A204.1 (cell line): ENCODE measurements around the gene PPP6C.
"Not testable (repeated sequence)": the region's sequence is repeated elsewhere in the genome, so short reads cannot be mapped to it uniquely, and the experiment has no call there.

Experiments
- FAIRE-seq: peaks from 2 replicates; lab custom pipeline; 2012; peaks lifted over from hg19 to GRCh38; lab: Jason Lieb, UNC

Gene PPP6C

GRCh38 chr9:125189361-125190289 lies at the start of gene PPP6C:
TSS of gene PPP6C (minus strand) at chr9:125189803. CDS start at chr9:125189718, 85 bp downstream.
- FAIRE-seq = no peak

DNA sequence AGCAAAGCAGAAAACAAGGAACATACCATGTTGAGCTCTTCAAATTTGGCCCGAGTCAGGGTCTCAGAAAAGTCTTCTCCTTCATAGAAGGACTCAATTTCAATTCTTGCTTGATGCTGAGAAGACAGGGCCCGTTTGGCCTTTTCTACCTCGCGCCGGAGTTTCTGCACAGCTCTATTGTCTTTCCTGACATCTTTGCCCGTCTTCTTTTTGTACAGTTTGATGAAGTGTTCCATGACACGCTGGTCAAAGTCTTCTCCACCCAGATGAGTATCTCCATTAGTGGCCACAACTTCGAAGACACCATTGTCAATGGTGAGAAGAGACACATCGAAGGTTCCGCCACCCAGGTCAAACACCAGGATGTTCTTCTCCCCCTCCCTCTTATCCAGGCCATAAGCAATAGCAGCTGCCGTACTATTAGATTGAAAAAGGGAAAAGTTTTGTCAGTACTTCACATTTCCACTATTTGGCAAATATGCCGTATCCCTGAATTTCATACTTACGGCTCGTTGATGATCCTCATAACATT lies 49.4 kb upstream of the PPP6C start:
- no peak for FAIRE-seq

DNA sequence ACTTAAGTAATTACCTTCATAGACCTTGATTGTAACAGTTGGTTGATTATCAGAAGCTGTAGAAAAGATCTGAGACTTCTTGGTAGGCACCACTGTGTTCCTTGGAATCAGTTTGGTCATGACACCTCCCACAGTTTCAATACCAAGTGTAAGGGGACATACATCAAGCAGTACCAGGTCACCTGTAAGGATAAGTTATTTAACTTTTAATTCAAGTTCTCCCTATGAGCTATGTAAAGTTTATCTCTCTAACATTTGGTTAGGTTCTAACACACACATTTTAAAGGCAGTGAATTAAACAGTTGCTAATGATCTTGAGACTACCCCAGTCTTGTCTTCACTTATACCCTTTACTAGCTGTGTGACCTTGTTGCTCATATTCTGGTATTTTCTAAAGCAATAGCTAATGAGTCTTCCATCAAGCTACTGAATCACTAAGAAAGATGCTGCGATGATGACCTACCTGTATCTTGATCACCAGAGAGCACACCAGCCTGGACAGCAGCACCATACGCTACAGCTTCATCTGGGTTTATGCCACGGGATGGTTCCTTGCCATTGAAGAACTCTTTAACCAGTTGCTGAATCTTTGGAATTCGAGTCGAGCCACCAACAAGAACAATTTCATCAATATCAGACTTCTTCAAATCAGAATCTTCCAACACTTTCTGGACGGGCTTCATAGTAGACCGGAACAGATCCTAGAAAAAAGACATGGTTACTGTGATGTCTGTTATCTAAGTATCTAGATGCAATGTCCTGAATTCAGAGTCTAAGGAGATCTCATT lies 48.7 kb upstream of the PPP6C start:
- no peak for FAIRE-seq

DNA sequence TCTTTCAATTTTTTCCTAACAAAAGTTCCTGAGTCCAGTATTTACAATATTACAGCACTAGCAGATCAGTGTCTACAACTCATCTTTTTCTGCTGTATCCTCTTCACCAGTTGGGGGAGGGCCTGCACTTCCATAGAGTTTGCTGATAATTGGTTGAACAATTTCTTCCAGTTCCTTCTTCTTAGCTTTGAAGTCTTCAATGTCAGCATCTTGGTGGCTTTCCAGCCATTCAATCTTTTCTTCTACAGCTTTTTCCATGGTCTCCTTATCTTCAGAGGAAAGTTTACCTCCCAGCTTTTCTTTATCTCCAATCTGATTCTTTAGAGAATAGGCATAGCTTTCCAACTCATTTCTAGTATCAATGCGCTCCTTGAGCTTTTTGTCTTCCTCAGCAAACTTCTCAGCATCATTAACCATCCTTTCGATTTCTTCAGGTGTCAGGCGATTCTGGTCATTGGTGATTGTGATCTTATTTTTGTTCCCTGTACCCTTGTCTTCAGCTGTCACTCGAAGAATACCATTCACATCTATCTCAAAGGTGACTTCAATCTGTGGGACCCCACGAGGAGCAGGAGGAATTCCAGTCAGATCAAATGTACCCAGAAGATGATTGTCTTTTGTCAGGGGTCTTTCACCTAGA lies 47.0 kb upstream of the PPP6C start:
- not testable (repeated sequence) for FAIRE-seq

DNA sequence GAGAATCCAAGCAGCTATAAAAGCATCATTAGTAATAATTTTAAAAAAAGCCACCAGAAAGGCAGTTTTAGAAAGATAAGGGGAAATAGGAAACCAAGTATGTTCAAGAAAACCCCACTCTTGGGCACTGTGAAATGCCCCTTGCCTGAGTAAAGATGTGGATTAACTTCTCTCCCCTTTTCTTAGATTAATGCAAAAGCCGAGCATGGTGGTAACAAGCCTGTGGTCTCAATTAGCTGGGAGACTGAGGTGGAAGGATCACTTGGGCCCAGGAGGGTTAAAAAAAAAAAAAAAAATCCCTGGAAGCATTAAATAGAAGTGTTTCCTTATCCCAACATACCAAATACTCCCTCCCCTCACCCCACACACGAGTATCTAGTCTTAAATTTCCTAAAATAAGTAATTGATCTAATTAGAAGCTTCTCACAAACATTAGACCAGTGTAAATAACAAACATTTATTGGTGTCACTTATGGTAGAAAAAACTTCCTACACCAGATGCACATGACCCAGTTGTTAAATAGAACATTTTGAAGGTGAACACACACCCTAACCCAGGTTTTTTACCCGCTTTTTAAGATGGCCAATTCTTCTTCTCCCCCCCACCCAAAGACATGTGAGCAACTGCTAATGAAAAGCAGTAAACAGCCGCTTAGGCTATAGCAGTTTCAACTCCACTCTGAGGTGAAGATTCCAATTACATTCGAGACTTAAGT lies 46.4 kb upstream of the PPP6C start:
- no peak for FAIRE-seq

- FAIRE-seq = not testable (repeated sequence)
These were observed 44.5 kb upstream of the PPP6C start for GRCh38 chr9:125234099-125234498.

DNA sequence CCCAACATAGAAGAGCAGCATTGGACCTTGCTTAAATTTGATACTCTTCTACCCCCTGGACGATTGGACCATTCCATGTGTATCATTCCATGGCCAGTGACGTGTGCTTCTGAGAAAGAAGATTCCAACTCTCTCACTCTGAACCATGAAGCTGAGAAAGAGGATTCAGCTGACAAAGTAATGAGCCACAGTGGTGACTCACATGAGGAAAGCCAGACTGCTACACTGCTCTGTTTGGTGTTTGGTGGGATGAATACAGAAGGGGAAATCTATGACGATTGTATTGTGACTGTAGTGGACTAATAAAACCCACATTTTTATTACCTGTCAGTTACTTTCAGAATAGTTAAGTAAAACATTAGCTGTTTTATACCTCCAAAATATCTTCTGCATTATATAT lies 44.1 kb upstream of the PPP6C start:
- FAIRE-seq = no peak

GRCh38 chr9:125227761-125228160 lies 38.2 kb upstream of the PPP6C start:
- no peak for FAIRE-seq

- not testable (repeated sequence) for FAIRE-seq
These were observed 35.3 kb upstream of the PPP6C start for GRCh38 chr9:125224858-125225257.

GRCh38 chr9:125218621-125219020 lies 29.0 kb upstream of the PPP6C start:
- no peak for FAIRE-seq

DNA sequence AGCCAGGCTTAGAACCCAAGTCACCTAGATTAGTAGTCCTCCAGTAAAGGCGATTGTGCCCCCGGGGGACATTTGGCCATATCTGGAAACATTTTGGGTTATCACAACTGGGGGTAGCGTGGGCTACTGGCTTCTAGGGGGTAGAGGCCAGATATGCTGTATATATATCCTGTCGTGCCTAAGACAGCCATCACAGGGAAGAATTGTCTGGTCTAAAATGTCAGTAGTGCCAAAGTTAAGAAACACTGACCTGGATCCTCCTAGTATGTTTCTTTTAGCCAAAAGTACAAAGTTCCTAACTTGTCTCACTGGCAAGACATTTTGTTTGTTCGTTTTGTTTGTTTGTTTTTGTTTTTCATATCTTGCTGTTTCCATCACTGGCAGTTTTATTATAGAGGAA lies 24.6 kb upstream of the PPP6C start:
- FAIRE-seq = no peak

- FAIRE-seq = no peak
These were observed 14.9 kb upstream of the PPP6C start for GRCh38 chr9:125204477-125204876.

DNA sequence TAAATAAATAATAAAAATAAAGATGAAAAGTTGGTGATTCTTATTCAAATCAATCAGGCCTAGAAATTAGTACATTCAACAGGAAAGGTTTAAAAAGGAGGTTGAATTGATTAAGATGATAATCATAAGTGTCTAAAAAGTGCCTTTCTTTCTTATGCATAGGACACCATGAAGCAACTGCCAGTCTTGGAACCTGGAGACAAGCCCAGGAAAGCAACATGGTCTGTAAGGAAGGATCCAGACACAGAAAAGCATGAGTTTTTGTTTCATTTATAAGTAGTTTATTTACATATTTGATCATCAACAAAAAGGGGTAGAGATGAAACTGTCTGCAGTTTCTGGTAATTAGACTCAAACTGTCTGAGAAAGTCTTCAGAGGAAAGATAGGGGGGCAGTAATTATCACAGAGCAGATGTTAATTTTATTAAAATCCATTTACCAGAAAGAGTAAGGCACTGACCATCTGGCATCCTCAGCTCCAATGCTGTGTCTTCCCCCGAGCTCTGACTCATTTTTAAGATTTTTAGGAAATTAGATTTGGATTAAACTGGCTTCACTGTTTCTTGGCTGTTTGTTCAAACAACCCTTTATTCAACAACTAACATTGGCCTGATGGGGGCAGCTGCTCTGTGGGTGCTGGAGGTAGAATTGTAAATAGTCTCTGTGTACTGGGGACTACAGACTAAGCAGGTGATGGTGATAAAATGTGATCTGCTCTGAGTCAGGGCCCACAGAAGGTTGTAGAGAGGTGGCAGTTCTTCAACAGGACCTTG lies 13.4 kb upstream of the PPP6C start:
- no peak for FAIRE-seq

DNA sequence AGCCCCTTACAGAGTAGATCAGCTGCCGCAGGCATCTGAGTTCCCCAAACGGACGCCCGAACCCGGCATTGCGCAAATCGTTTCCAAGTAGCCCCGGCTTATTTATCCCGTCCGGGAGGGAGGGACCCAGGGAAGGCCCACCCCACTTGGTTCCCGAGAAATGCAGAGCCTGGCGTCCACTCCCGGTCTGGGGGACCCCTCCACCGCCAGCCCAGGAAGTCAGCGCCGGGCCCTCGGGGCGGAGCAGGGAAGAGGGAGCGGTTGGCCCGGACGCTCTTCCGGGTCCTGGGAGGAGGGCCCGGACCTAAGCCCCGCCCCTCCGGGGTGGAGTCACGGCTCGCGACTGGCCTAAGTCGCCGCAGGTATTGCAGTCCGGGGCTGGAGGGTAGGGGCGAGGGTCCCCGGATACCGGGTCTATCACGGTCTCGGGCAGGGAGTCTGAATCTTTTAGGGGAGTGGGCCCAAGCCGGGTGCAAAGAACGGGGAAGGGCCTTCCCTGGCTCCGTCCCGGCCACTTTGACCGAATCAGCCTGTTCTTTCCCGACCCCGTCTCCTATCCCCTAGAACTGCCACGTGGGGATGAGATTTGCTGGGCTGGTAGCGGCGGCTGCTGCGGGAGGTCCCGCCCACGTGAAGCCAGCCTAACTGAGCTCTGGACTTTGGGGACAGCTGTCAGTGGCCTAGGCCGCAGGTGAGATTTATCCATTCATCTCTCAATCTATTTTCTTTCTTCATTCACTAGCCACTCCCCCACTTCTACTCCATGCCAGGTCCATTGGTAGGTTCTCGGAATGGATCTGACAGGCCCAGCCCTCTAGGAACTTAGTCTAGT lies 10.8 kb upstream of the PPP6C start, which contains the start of gene RABEPK:
Gene RABEPK, plus strand, starts transcription at position 327 of the 832 bp plus-strand sequence. CDS start 2,472 bp downstream, outside the sequence.
- FAIRE-seq = peak; percentile 74

DNA sequence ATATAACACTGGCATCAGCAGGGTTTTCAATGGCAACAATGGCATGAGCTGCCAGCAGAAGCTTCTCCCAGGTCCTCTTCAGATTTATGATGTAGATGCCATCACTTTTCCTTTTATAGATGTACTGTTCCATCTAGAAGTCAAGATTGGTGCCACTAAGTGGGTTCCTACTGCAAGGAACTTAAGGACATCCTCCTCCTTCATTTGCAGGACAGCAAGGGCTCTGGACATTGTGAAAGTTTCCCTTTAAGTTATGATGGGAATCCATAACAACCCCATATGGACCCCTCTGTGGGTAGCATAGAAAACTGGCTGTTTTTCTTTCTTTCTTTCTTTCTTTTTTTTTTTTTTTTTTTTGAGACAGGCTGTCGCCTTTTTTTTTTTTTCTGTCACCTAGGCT lies 6.0 kb upstream of the PPP6C start:
- FAIRE-seq = not testable (repeated sequence)

GRCh38 chr9:125194466-125194865 lies 4.9 kb upstream of the PPP6C start:
- not testable (repeated sequence) for FAIRE-seq

DNA sequence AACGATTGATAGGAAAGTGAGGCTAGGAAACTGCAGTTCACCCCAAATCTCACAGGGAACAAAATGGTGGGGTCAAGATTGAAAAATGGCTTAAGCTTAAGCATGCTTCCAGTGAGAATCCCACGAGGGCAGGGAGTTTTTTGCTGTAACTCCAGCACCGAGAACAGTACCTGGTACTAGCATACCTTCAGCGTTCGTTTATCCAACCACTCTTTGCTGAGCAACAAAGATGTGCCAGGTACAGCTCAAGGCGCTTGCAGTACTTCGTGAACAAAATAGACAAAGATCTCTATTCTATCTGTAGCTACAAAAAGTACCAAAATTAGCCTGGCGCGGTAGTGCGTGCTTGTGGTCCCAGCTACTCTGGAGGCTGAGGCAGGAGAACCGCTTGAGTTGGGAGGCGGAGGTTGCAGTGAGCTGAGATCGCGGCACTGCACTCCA lies 778 bp upstream of the PPP6C start:
- FAIRE-seq = no peak

DNA sequence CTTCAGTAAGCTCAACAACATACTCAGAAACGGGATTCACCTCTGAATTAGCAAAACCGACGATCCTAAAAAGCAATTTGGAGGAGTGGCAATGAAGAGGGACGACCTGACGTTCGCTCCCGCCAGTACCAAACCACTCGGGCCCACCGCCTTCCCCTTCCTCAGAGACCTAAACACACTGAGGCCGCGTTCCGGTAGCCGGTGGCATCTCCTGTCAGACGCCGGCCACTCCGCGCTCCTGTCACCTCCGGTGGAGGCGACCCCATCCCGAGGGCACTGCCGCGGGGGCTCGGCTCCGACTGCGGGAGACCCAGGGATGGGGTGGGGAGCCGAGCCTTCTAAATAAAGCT lies 617 bp downstream of the PPP6C start:
- FAIRE-seq = no peak

DNA sequence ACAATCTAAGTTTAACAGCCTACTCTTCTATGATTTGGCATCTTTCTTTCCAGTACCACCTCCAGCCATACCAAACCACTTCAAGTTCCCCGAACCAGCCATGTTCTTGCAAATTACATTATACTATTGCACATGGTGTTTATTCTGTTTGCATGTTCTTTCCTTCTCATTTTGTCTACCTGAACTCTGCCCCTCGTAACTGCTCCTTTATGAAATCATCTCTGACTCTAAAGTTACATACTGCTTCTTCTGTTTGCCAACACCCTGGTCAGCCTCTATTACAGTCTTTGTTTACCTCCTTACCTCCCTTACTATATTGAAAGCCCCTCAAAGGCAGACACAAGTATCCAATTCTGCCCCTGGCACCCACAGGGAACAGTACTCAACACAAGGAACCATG lies 6.0 kb downstream of the PPP6C start:
- FAIRE-seq = no peak

GRCh38 chr9:125183054-125183453 lies 6.5 kb downstream of the PPP6C start:
- no peak for FAIRE-seq
